HCEC 1CT (cell line): Measurements from ENCODE around the gene SAG.
"Not testable (repeated sequence)": the region's sequence is repeated elsewhere in the genome, so short reads cannot be mapped to it uniquely, and the experiment has no call there.

ENCODE experiments used
- DNase-seq: peaks from one replicate; pipeline ENCODE4 v3.0.0-alpha.2; 2017

The SAG gene

DNA sequence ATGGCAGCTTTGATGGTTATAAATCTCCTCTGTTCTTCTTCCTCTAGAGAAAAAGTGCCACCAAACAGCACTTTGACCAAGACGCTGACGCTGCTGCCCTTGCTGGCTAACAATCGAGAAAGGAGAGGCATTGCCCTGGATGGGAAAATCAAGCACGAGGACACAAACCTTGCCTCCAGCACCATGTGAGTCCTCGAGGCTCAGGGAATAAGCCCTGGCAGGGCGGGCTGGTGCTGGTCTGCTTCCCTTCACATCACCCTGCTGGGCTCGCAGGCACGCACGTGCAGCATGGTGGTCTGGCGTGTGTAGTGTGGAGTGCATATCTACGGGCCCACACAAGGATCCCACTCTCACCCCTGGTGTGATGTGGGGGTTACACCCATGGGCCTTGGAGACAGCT lies 27.3 kb downstream of the SAG start:
- no peak for DNase-seq

DNA sequence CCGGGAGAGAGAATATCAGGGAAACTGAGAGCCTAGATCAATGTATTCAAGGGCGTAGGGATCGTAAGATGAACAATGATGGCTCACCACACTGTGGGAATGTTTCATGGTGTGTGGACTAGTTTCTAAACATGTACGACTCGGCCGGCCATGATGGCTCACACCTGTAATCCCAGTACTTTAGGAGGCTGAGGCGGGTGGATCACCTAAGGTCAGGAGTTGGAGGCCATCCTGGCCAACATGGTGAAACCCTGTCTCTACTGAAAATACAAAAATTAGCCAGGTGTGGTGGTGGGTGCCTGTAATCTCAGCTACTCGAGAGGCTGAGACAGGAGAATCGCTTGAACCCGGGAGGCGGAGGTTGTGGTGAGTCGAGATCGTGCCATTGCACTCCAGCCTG lies 28.5 kb downstream of the SAG start:
- not testable (repeated sequence) for DNase-seq

DNA sequence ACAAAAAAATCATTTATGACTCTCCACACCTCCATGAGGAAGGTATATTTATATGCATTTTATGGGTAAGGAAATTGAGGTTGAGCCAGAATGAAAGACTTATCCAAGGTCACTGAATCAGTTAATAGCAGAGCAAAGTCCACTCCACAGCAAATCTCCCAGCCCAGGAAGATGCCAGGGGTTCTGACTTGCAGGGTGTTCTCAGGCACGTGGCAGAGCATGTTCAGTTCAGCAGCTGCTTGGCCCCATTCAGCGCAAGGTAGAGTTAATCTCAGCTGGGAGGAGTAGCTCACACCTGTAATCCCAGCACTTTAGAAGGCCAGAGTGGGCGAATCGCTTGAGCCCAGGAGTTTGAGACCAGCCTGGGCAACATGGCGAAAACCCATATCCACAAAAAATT lies 28.9 kb downstream of the SAG start:
- no peak for DNase-seq

DNA sequence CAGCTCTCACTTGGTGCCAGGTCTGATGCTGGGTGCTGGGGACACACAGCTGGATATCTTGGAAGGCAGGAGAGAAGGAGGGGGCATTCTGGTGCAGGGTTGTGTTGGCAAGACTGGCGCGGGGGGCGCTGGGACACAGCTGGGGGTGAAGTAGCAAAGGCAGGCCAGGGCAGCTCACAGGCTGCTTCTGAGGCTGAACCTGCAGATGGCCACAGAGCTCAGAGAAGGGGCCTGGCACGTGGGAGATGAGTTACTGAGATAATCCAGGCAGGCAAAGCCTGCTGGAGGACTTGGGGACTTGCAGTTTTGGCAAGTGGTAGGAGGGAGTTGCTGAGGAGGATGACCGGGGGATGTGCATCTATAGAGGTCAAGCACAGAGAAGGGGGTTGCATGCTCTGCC lies 30.4 kb downstream of the SAG start:
- no peak for DNase-seq

DNA sequence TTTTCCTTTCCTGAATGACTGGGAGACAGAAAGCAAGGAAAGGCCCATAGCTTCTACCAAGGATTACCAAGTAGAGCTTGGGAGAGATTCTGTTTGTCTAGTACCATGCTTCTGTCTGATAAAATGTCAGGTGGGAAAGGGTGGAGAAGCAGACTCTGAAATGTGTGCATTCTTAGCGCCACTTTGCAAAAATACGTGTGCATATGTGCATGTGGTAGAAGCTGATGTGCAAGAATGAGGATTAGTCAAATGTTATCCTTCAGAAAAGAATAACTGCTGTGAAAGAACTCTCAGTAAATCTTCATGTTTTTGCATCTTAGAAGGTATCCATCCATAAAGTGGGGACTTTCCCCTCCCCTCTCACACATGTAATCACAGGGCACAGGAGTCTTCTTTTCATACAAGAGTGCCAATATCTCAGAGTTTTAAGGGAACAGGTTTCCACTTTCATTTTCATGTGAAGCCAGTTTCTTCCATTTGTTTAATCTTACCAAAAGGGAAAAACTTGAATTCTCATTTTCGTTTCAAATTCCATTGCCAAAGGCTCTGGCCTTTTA lies 31.3 kb downstream of the SAG start:
- no peak for DNase-seq

DNA sequence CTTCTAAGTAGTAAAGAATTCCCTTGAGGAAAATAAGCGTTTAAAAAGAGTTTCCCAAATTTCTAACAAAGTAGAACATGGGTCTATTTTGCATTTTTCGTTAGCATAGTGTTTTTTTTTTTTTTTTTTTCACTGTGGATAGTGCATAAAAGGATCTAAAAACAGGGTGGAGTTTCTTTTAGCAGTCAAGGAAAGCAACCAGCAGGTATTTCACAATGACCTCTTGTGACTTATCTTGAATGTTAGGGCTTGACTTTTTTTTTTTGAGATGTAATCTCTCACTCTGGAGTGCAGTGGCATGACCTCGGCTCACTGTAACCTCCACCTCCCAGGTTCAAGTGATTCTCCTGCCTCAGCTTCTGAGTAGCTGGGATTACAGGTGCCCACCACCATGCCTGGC lies 31.8 kb downstream of the SAG start:
- DNase-seq, result no peak

DNA sequence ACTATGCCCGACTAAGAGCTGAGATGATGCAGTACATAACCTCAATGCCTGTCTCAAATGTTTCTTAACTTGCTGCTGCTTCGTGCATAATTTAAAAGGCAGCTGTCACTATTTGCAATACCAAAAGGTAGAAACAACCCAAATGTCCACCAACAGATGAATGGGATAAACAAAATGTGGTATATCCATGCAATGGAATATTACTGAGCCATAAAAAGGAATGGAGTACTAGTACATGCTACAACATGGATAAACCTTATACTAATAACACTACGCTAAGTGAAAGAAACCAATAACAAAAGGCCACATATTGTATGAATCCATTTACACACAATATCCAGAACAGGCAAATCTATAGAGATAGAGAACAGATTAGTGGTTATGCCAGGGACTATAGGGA lies 33.7 kb downstream of the SAG start:
- no peak for DNase-seq

DNA sequence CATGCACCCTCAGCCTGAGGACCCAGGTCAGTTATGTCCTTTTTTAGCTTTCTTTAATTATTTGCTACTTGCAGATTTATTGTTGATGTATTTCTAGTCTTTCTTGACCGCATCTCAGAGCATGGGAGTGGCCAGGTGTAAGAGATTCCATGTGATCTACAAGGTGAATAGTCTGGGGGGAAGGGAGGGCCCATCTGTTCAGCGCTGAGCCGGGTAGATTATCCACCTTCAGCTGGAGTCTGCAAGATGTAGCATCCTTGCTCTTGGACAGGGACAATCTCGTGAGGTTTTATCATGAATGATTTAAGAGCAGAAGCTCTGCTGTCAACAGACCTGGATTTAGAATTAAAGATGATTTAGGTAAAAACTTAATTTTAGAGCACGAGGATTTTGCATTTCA lies 34.7 kb downstream of the SAG start:
- DNase-seq, result no peak

DNA sequence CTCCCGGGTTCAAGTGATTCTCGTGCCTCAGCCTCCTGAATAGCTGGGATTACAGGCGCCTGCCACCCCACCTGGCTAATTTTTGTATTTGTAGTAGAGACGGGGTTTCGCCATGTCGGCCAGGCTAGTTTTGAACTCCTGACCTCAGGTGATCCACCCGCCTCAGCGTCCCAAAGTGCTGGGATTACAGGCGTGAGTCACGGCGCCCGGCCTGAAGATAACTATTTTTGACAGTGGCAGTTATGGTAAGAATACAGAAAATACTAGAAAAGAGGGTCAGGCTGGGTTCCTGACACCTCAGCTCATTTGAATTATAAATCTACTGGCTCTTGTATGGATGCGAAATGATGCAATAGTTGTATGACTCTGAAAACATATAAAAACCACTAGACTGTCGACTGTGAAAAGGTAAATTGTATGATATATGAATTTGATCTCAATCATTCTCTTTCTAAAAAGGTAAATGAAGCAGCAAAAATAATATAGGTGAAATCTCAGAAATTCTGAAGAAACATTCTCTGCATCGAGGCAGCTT lies 35.6 kb downstream of the SAG start:
- no peak for DNase-seq

DNA sequence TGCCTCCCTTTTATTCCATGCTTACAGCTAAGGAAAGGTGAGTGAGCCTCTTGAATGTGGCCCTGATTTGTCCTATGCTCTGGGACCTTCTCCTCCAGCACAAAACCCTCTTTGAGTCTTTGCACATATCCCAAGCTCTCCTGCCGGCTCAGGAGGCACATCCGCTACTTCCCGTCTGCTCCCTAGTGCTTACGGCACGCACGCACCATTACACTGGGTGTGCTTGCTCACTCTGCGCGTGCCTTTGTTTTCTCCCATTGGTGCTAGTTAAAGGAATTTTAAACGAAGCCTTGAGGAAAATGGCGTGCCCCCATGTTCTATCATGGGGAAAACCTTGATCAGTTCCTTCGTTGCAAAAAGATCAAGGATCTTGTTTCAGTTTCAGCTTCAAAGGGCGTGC lies 38.8 kb downstream of the SAG start:
- DNase-seq, result no peak

DNA sequence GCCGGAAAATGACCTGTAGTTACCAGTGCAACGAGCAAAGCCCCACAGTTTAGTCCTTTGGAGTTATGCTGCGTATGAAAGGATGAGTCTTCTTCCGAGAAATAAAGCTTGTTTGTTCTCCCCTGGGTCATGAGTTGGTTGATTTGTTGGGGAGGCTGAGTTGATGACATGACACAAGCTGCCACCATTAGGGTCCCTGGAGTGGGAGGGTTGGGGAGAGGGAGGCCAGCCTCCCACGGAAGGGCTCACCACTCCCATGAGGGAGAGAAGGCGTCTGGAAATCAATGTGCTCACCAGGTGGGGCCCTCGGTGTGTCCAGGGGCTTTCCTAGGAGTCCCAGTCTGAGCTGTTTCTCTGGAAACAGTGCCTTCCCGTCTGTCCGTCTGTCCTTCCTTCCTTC lies 39.3 kb downstream of the SAG start:
- DNase-seq, result no peak

DNA sequence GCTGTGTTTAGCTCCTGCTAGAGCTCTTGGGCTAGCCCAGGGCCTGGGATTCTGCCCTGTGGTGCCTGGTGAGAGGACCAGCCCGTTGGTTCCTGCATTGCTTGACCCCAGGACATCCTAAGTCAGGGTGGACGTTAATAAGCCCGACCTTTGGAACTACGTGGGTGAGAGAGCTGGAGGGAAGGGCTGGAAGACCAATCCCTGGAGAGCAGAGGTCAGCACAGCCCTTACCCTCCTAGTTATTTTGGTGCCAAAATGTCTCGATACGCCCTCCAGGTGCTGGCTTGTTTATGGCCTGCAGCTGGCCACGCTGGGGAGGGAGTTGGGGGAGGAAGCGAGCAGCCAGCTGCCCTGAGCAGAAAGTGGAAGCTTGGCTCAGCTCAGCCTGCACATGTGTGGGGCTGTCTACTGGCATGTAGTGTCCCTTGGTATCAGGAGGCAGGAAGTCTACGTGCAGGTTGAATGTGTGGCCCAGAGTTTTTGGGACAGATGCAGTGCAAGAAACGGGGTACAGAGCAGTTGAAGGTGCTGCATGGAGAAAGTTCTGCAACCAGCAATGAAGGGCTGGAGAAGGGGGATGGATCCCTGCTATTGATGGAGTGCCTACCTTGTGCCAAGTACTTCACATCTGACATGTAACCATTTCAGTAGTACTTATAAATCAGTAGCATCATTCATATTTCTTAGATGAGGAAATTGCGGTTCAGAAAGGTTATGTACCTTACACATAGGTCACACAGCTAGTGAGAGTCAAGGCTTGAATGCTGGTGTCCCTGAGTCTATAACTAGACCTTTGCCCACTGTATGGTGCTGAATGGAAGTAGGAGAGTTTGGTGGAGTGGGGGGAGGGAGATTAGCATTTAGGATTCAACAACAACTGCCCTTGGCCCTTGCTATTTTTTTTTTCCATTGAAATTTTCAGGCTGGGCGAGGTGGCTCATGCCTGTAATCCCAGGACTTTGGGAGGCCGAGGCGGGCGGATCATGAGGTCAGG lies 41.7 kb downstream of the SAG start:
- DNase-seq, result no peak

DNA sequence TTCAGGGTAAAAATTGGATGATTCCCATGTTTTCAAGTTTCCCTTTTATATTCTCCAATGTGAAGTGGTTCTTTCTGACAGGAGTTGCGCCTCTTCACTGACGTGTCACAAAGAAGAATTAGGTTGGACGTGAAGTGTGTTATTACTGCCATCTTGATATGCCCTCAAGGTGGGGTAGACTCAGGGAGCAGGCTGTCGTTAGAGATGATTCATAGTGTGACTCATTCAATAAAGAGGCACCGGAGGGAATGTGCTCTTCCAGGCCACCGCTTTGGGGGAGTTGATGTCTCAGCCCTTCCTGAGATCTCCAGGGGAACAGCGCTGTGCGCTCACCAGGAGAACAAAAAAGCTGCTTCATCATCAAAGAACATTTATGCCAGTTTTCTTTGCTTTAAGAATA lies 43.1 kb downstream of the SAG start:
- DNase-seq, result peak; percentile 83

DNA sequence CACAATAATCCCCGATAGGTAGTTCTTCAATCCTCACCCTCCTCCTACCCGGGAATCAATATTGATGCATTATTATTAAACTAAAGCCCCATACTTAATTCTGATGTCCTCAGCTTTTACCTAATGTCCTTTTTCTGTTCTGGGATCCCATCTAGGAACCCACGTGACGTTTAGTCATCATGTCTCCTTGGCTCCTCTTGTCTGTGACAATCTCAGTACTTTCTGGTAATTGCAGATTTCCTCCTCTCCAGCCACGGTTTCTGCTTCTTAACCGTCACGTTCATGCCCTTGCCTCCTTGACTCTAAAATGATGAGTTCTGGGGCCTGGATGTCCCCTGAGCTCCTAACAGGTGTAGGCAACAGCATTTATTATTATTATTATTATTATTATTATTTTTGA lies 43.8 kb downstream of the SAG start:
- DNase-seq, result no peak

DNA sequence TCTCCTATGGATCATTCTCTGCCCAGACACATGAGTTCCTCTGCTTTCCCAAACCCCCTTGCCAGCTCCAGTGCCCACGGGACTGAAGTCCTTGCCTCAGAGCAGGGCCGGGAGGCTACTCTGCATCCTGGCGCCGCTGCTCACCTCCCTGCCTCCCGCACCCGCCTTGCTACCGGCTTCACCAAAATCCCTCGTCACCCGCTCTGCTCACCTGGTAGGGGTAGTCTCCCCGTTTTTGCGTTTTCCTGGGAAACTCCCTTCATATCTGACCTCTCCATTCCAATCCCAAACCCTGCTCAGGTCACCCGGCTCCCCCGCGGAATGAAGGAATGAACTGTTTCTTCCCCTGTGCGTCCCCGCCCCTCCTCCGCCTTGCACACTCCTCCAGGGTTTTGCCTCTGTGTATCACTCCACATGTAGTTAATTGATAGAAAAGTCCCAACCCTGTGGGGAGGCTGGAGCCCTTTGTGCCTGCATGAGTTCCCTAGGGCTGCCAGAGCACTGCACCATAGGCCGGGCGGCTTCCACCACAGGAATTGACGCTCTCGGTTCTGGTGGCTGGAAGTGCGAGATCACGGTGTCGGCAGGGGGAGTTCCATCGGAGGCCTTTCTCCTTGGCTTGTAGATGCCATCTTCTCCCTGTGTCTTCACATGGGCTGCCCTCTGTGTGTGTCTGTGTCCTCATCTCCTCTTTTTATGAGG lies 44.7 kb downstream of the SAG start:
- no peak for DNase-seq

DNA sequence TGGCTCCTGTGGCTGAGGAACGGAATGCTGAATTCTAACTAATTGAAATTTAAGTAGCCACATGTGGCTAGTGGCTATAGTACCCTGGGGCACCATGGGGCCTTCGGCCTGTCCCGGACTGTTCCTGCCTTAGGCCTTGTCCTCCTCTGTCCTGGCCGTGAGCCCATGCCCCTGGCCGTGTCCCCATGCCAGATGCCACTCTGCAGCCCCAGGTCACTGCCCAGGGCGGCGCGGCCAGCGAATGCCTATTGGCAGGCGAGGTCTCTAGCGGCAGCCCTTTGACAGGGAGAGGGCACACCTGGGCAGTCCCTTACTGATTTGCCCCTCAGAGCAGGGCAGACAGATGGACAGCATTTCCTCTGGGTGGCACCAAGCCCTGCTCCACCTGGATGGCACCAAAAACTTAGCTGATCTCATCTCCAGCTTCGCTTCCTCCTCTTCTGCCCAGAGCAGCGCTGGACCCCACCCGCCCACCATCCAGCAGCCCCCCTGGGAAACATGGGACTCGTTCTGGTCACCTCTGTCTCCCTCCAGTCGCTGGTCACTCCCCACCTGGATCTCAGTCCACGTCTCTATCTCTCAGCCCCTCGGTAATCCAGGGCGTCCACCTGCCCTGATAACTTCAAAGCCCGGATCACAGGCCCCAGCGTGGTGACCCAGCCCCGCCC lies 45.6 kb downstream of the SAG start:
- DNase-seq, result no peak

DNA sequence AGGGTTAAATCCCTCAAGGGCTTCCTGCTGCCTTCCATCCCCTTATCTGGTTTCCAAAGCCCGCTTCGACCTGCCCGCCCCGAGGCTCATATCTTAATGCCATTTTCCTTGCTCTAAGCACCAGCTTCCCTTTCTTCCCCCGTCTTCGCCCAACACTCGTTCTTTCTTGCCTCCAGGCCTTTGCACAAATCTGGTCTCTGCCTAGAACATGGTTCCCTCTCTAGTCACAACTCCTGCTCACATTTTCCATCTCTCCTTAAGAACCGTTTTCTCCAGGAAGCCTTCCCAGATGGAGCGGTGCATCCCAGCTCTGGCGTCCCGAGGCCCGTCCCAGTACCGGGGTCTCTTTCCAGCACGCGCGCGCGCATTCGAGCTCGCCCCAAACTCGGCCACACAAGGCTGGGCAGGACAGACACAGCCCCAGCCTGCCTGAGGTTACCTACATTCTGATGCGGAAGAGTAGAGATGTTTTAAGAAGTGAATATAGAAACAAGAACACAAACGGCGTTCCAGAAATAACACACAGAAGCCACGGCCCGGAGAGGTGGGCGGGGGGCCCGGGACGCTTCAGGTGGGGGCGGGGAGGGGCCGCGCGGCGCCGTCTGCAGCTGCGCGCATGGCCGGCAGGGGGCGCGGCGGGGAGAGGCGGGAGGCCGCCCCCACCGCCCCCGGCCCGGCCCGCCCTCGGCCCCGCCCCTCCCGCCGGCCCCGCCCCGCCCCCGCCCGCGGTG lies 46.3 kb downstream of the SAG start, which contains the start of gene DGKD:
DGKD (plus strand) TSS at position 726 of the 731 bp plus-strand sequence. CDS start 25 bp downstream, outside the sequence.
- peak; percentile 30 for DNase-seq

DNA sequence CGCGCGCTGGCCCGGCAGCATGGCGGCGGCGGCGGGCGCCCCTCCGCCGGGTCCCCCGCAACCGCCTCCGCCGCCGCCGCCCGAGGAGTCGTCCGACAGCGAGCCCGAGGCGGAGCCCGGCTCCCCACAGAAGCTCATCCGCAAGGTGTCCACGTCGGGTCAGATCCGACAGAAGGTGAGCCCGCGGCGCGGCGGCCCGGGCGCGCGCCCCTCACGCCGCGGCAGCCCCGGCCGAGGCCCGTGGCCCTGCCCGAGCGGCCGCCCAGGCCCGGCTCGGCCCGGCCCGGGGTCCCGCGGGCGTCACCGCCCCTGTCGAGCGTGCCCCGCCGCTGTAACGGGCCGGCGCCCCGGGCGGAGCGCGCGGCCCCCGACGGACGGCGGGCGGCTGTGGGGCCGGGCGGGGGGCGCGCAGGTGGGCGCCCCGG lies 46.9 kb downstream of the SAG start:
- no peak for DNase-seq

DNA sequence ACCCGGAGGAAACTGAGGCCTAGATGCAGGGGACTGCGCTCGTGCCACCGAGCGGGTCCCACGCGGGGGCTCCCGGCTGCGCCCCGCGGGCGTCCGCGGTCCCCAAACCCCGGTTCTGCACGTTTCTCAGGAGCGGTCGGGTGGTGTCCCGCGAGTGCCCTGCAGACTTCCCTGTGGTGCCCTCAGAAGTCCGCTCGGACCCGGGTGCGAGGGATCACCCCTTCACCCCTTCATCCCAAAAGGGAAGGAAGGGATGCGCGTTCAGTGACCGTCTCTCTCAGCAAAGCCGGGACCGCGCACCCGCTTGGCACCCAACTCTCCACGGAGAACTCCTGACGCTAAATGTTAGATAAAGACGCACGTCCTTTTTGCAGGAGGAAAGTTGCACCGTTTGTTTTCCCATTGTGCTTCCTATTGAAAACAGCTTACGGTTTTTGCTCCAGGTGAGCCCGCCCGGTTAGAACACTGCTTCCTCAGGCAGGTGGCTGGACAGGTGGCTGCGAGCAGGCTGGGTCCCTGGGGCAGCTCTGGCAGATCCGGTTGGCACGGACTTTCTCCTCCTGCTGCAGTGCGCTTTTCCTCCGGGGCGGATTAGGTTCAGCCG lies 47.5 kb downstream of the SAG start:
- peak; percentile 6 for DNase-seq

DNA sequence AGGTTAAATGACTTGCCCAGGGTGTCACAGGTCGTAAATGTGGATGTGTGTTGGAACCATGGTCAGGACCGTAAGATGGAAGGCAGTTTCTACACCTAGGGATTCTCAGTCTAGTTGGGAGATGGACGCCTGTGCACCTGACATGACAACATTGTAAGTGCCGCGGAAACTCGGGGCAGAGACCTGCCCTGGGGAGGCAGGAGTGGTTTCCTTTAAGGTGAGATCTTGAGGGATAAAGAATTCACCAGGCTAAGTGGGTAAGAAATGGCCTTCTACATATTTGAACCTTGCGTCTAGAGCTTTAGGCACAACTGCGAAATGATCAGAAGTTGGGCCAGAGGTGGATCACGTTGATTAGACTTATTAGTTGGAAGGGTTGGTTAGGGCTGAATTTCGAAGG lies 48.3 kb downstream of the SAG start:
- no peak for DNase-seq

DNA sequence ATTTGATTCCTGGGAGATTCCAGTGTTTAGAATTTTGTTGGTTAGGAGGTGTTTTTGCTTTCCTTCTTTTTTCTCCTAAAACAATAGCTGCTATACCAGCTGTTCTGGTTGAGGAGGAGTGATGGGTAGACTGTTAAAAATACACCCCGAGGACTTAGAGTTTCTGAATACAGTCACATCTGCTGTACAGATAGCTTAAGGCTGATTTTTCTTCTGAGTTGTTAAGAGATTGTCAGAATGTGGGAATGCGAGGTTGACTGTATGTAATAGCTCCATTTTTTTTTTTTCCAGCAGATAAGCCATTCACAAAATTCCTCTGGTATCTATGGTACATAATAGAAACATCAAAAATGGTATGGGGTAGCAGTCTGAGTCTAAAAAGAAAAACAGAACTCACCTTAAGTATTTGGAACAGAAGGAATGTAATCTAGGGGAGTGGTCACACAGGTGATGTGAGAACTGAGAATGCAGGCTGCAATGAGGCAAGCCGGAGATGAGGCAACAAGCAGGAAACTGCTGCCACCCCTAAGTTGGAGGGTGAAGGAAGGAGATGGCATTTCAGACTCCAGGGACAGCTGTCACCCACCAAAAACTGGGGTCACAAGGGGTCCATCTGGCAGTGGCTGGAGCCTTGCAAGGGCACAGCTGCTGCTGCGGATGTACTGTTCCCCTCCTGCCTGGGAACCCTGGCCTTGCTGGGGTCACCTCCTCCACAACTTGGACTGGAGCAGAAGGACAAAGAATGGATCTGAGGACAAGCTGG lies 49.1 kb downstream of the SAG start:
- no peak for DNase-seq
